NT2/D1 (cell line): ENCODE data around the gene ST8SIA2.

Experiments used
- YY1 ChIP-seq: IDR thresholded peaks from 2 replicates; pipeline ENCODE4 v1.6.1; 2011; ENCODE audit not compliant: insufficient read length, insufficient read depth
- ZNF274 ChIP-seq: IDR thresholded peaks from 2 replicates; pipeline ENCODE4 v1.6.1; 2011; ENCODE audit warnings: mild to moderate bottlenecking, low read depth, low read length

DNA sequence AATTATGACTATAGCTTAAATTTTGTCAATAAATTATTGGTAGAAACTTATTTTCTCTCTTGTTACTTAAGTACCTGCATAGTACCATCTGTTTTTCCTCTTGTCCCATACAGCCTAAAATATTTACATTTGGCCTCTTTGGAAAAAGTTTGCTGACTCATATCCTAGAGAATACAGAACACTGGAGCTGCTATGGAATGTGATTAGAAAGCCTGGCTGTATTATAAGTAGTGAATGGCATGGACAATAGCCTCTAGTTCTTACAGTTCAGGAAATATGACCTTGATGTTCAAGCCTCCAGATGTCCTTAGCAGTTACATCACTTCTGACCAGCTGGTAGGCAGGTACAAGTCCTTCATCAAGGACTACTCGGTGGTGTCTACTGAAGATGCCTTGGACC, 28.3 kb downstream of the ST8SIA2 start:
- TF ChIP-seq ZNF274 = no peak
- no peak for TF ChIP-seq YY1
